ENCODE data around the gene NCAPH2. TPM values are rescaled to one million over a fixed set of nuclear protein-coding genes. Genes with fewer than 3 reads are reported as not detected.
A peak's percentile ranks its signal among the peaks of the same experiment; 100 is the strongest.

NCAPH2 gene
- total and polyA plus RNA-seq, 2 of the 8 experiments (the other 6 are each of a cell fraction or from before 2014, with no cell fraction given): 62.2 to 81.6 TPM

DNA sequence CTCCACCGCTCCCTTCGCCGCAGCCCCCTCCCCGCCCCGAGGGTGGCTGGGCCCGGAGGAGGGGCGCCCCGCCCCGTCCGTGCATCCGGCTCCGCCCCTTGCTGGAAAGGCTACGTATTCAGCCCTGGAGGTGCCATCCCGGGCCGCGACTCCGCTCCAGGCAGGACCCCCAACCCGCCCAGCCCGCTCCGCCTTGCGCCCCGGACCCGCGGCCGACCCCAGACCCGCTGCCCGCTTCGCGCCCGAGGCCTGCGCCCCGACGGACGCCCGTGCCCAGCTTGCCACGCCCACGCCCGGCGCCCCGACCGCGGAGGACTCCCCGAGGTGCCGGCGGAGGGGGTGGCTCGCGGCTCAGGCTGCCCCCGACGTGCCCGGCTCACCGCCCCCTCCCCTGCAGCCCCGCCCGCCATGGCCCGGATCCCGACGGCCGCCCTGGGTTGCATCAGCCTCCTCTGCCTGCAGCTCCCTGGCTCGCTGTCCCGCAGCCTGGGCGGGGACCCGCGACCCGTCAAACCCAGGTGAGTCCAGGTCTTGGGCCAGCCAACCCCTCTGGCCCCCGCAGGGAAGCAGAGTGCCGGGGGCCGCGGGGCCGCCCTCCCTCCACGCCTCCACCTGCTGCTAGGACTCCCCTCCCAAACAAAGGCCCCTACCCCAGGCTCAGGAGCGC lies 26.5 kb upstream of the NCAPH2 start, which contains the start of gene ADM2 (continued):
- TF ChIP-seq, protein P1, sequence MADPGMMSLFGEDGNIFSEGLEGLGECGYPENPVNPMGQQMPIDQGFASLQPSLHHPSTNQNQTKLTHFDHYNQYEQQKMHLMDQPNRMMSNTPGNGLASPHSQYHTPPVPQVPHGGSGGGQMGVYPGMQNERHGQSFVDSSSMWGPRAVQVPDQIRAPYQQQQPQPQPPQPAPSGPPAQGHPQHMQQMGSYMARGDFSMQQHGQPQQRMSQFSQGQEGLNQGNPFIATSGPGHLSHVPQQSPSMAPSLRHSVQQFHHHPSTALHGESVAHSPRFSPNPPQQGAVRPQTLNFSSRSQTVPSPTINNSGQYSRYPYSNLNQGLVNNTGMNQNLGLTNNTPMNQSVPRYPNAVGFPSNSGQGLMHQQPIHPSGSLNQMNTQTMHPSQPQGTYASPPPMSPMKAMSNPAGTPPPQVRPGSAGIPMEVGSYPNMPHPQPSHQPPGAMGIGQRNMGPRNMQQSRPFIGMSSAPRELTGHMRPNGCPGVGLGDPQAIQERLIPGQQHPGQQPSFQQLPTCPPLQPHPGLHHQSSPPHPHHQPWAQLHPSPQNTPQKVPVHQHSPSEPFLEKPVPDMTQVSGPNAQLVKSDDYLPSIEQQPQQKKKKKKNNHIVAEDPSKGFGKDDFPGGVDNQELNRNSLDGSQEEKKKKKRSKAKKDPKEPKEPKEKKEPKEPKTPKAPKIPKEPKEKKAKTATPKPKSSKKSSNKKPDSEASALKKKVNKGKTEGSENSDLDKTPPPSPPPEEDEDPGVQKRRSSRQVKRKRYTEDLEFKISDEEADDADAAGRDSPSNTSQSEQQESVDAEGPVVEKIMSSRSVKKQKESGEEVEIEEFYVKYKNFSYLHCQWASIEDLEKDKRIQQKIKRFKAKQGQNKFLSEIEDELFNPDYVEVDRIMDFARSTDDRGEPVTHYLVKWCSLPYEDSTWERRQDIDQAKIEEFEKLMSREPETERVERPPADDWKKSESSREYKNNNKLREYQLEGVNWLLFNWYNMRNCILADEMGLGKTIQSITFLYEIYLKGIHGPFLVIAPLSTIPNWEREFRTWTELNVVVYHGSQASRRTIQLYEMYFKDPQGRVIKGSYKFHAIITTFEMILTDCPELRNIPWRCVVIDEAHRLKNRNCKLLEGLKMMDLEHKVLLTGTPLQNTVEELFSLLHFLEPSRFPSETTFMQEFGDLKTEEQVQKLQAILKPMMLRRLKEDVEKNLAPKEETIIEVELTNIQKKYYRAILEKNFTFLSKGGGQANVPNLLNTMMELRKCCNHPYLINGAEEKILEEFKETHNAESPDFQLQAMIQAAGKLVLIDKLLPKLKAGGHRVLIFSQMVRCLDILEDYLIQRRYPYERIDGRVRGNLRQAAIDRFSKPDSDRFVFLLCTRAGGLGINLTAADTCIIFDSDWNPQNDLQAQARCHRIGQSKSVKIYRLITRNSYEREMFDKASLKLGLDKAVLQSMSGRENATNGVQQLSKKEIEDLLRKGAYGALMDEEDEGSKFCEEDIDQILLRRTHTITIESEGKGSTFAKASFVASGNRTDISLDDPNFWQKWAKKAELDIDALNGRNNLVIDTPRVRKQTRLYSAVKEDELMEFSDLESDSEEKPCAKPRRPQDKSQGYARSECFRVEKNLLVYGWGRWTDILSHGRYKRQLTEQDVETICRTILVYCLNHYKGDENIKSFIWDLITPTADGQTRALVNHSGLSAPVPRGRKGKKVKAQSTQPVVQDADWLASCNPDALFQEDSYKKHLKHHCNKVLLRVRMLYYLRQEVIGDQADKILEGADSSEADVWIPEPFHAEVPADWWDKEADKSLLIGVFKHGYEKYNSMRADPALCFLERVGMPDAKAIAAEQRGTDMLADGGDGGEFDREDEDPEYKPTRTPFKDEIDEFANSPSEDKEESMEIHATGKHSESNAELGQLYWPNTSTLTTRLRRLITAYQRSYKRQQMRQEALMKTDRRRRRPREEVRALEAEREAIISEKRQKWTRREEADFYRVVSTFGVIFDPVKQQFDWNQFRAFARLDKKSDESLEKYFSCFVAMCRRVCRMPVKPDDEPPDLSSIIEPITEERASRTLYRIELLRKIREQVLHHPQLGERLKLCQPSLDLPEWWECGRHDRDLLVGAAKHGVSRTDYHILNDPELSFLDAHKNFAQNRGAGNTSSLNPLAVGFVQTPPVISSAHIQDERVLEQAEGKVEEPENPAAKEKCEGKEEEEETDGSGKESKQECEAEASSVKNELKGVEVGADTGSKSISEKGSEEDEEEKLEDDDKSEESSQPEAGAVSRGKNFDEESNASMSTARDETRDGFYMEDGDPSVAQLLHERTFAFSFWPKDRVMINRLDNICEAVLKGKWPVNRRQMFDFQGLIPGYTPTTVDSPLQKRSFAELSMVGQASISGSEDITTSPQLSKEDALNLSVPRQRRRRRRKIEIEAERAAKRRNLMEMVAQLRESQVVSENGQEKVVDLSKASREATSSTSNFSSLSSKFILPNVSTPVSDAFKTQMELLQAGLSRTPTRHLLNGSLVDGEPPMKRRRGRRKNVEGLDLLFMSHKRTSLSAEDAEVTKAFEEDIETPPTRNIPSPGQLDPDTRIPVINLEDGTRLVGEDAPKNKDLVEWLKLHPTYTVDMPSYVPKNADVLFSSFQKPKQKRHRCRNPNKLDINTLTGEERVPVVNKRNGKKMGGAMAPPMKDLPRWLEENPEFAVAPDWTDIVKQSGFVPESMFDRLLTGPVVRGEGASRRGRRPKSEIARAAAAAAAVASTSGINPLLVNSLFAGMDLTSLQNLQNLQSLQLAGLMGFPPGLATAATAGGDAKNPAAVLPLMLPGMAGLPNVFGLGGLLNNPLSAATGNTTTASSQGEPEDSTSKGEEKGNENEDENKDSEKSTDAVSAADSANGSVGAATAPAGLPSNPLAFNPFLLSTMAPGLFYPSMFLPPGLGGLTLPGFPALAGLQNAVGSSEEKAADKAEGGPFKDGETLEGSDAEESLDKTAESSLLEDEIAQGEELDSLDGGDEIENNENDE (IDR thresholded peaks at IDR 0.05; ENCODE audit: insufficient replicate concordance, low read length): no peak
- TF ChIP-seq RAD21 (IDR thresholded peaks at IDR 0.05 in 1 of 2, conservative IDR thresholded peaks at IDR 0.05 in 1 of 2; ENCODE audit: low read depth in 2 of 2, low read length in 2 of 2): no peak
- no peak for TF ChIP-seq TEAD4 (IDR thresholded peaks at IDR 0.05; ENCODE audit: low read depth, low read length)
- TF ChIP-seq NANOG (IDR thresholded peaks at IDR 0.05; ENCODE audit: insufficient read depth, low read depth, low read length, poor library complexity, severe bottlenecking): no peak
- TF ChIP-seq ZNF274 (IDR thresholded peaks at IDR 0.05; ENCODE audit: borderline replicate concordance, extremely low read depth, low read length): no peak
- peak; percentile 31; the same call in 1 of the 2 replicates for TF ChIP-seq EGR1 (IDR thresholded peaks at IDR 0.05; ENCODE audit: borderline replicate concordance, low read depth, low read length)
- TF ChIP-seq, protein P2, sequence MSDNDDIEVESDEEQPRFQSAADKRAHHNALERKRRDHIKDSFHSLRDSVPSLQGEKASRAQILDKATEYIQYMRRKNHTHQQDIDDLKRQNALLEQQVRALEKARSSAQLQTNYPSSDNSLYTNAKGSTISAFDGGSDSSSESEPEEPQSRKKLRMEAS (IDR thresholded peaks at IDR 0.05): no peak
- no peak for TF ChIP-seq RNF2 (IDR thresholded peaks at IDR 0.05; ENCODE audit: borderline replicate concordance, low read depth, low read length, missing control alignments, poor library complexity, severe bottlenecking)
- TF ChIP-seq CHD1 (IDR thresholded peaks at IDR 0.05; ENCODE audit: low read depth, low read length): no peak
- TF ChIP-seq SIRT6 (IDR thresholded peaks at IDR 0.05; ENCODE audit: low read length): no peak

Measured in H1 (cell line).